ENCODE data around the gene RXFP4.

DNA sequence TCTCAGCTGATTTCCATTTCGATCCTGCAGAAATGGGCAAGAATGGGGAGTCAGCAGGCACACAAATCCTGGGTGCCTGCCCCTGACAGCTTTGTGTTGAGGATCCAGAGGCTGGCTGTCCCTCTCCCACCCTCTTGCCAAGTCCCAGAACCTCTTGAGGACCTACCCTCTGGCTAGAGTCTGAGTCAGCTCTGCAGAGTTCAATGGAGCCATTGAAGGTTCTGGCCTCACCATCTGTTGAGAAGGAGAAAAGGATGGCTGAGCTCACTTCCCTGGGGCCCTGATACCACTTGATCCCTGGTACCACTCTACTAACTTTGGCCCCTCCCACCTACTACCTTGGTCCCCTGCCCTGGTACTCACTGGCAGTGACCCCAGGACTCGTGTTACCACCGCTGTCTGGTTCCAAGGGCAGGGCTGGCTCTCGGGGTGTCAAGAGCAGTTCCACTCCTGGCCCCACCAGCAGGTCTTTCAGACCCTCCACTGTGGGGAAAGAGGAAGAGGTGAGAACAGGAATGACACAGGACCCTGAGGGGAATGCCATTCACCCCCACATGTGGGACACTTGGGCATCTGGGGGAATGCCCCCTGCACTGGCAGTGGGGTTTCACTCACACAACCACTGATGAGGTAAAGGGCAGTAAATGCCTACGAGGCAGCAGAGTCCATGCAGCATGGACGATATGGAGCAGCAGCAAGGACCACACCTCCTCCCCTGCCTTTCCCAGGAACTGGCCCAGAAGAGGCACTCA is 10.5 kb downstream of the RXFP4 start:
- TF ChIP-seq, protein P1, sequence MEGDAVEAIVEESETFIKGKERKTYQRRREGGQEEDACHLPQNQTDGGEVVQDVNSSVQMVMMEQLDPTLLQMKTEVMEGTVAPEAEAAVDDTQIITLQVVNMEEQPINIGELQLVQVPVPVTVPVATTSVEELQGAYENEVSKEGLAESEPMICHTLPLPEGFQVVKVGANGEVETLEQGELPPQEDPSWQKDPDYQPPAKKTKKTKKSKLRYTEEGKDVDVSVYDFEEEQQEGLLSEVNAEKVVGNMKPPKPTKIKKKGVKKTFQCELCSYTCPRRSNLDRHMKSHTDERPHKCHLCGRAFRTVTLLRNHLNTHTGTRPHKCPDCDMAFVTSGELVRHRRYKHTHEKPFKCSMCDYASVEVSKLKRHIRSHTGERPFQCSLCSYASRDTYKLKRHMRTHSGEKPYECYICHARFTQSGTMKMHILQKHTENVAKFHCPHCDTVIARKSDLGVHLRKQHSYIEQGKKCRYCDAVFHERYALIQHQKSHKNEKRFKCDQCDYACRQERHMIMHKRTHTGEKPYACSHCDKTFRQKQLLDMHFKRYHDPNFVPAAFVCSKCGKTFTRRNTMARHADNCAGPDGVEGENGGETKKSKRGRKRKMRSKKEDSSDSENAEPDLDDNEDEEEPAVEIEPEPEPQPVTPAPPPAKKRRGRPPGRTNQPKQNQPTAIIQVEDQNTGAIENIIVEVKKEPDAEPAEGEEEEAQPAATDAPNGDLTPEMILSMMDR (optimal IDR thresholded peaks at IDR 0.05 in 1 of 3, IDR thresholded peaks at IDR 0.05 in 1 of 3, conservative IDR thresholded peaks at IDR 0.05 in 1 of 3; ENCODE audit: extremely low read depth in 1 of 3, insufficient read depth in 2 of 3, low read length in 3 of 3) = no peak
- TF ChIP-seq EZH2 (IDR thresholded peaks at IDR 0.05; ENCODE audit: low read length) = no peak

Measured in keratinocyte (primary cell).